Mucosa of gallbladder (tissue), 1 donor: ENCODE results near the gene WASF3. TPM values are rescaled to one million over a fixed set of nuclear protein-coding genes. Genes with fewer than 3 reads are reported as not detected.

Source experiments
- DNase-seq: peaks from one replicate; pipeline ENCODE4 v3.0.0-alpha.2; 2020; ENCODE audit warnings: low spot score
- total RNA-seq: library from RNA; stranded (reverse); gene quantifications from one replicate; pipeline ENCODE4 v1.2.1, GENCODE V29; 2021
- donor health status: DM: no; HTN: no; CAD: no.

WASF3 gene
- total RNA-seq, 1 donor from 2014 or later = 11.5 TPM

GRCh38 chr13:26589754-26590153 lies 32.3 kb downstream of the WASF3 start:
- DNase-seq = no peak

GRCh38 chr13:26590379-26590778 lies 32.9 kb downstream of the WASF3 start:
- DNase-seq = no peak

- DNase-seq = no peak
These were observed 33.5 kb downstream of the WASF3 start for GRCh38 chr13:26590951-26591350.

- DNase-seq = no peak
These were observed 34.2 kb downstream of the WASF3 start for GRCh38 chr13:26591672-26592071.

GRCh38 chr13:26593661-26594060 lies 36.2 kb downstream of the WASF3 start:
- DNase-seq = no peak

GRCh38 chr13:26594363-26594762 lies 36.9 kb downstream of the WASF3 start:
- DNase-seq = no peak

GRCh38 chr13:26596458-26596857 lies 39.0 kb downstream of the WASF3 start:
- no peak for DNase-seq

- DNase-seq = no peak
These were observed 41.9 kb downstream of the WASF3 start for GRCh38 chr13:26599403-26599802.

GRCh38 chr13:26599860-26600259 lies 42.4 kb downstream of the WASF3 start:
- no peak for DNase-seq

GRCh38 chr13:26600343-26600742 lies 42.9 kb downstream of the WASF3 start:
- DNase-seq = no peak

- DNase-seq = no peak
These were observed 44.2 kb downstream of the WASF3 start for GRCh38 chr13:26601669-26602068.

- DNase-seq = no peak
These were observed 45.3 kb downstream of the WASF3 start for GRCh38 chr13:26602783-26603182.

- DNase-seq = no peak
These were observed 47.5 kb downstream of the WASF3 start for GRCh38 chr13:26604784-26605545.

- no peak for DNase-seq
These were observed 48.4 kb downstream of the WASF3 start for GRCh38 chr13:26605845-26606244.

GRCh38 chr13:26606631-26607030 lies 49.1 kb downstream of the WASF3 start:
- no peak for DNase-seq

- no peak for DNase-seq
These were observed 57.2 kb downstream of the WASF3 start for GRCh38 chr13:26614721-26615120.

- no peak for DNase-seq
These were observed 58.6 kb downstream of the WASF3 start for GRCh38 chr13:26616126-26616525.

- no peak for DNase-seq
These were observed 61.2 kb downstream of the WASF3 start for GRCh38 chr13:26618726-26619125.

GRCh38 chr13:26619358-26619757 lies 61.9 kb downstream of the WASF3 start:
- DNase-seq = no peak

GRCh38 chr13:26621731-26622401 lies 64.4 kb downstream of the WASF3 start:
- no peak for DNase-seq

- DNase-seq = no peak
These were observed 65.6 kb downstream of the WASF3 start for GRCh38 chr13:26623125-26623524.

- no peak for DNase-seq
These were observed 67.1 kb downstream of the WASF3 start for GRCh38 chr13:26624572-26624971.

- no peak for DNase-seq
These were observed 68.8 kb downstream of the WASF3 start for GRCh38 chr13:26626271-26626670.
